K562 (cell line): Measurements from ENCODE around the gene GARRE1. TPM values are rescaled to one million over a fixed set of nuclear protein-coding genes. Genes with fewer than 3 reads are reported as not detected.

Experiments
- CBFB ChIP-seq: sonication (generic); formaldehyde crosslinking; IDR thresholded peaks from 2 replicates; pipeline ENCODE4 v1.4.0; 2020; ENCODE audit warnings: mild to moderate bottlenecking, missing genetic modification reagents
- FOSL1 ChIP-seq: fragments of 200-800 bp; sonication (Bioruptor generic); conservative IDR thresholded peaks from 2 replicates; pipeline ENCODE4 v1.6.1; 2016; ENCODE audit warnings: missing genetic modification characterization, missing compliant biosample characterization
- KDM4B ChIP-seq, 2 experiments: fragments of 450-650 bp in 1 of 2; sonication (generic) in 1 of 2; IDR thresholded peaks; 2 replicates each; pipeline ENCODE4 v1.6.1; 2016 to 2017; ENCODE audit warnings: borderline replicate concordance in 2 of 2, antibody characterized with exemption in 1 of 2, low read depth in 1 of 2, mild to moderate bottlenecking in 1 of 2
- L3MBTL2 ChIP-seq: fragments of 450-650 bp; IDR thresholded peaks from 2 replicates; pipeline ENCODE4 v1.6.1; 2016; ENCODE audit warnings: mild to moderate bottlenecking, moderate library complexity
- MTA3 ChIP-seq: fragments of 450-650 bp; formaldehyde crosslinking; IDR thresholded peaks from 2 replicates; pipeline ENCODE4 v1.6.1; 2017; ENCODE audit warnings: mild to moderate bottlenecking, borderline replicate concordance
- POLR2AphosphoS2 ChIP-seq: IDR thresholded peaks from 2 replicates; pipeline ENCODE4 v1.6.1; 2012; ENCODE audit warnings: low read length, improper control_type of control experiment
- RAD51 ChIP-seq: fragments of 450-650 bp; IDR thresholded peaks from 2 replicates; pipeline ENCODE4 v1.7.1; 2016; ENCODE audit warnings: low read depth, mild to moderate bottlenecking, borderline replicate concordance
- RBM17 ChIP-seq: fragments of 200-400 bp; formaldehyde crosslinking; IDR thresholded peaks from 2 replicates; pipeline ENCODE4 v1.6.1; 2017; ENCODE audit warnings: low read depth, mild to moderate bottlenecking, low read length, borderline replicate concordance
- RCOR1 ChIP-seq, 2 experiments: IDR thresholded peaks; 2 replicates each; pipeline ENCODE4 v1.6.1; 2012; ENCODE audit warnings: low read depth in 2 of 2, low read length in 2 of 2, borderline replicate concordance in 1 of 2, improper control_type of control experiment in 1 of 2
- SP1 ChIP-seq: sonication (generic); formaldehyde crosslinking; IDR thresholded peaks from 2 replicates; pipeline ENCODE4 v1.8.1; 2022; ENCODE audit warnings: mild to moderate bottlenecking, missing genetic modification reagents
- USF1 ChIP-seq: sonication (generic); formaldehyde crosslinking; IDR thresholded peaks from 2 replicates; pipeline ENCODE4 v1.9.0; 2022; ENCODE audit warnings: mild to moderate bottlenecking, missing genetic modification reagents
- polyA plus RNA-seq, 8 experiments: library from polyadenylated mRNA; depleted of rRNA in 4 of 8; stranded (reverse) in 5 of 8; unstranded in 3 of 8; fragments of >200 nt; fragmentation: Nextera tagmentation in 2 of 8; fragmentation: Illumina TruSeq in 1 of 8; extraction: Ambion mirVana in 2 of 8; extraction: Trizol in 1 of 8; gene quantifications; 2 replicates each; pipeline versions ENCODE4 v1.2.1 to v1.2.3, GENCODE V29; 2011 to 2014; ENCODE audit warnings: inconsistent platforms in 1 of 8, missing spikeins in 1 of 8
- total RNA-seq, 7 experiments: library from RNA; depleted of rRNA in 6 of 7; stranded (reverse); fragments of >200 nt in 6 of 7; fragmentation: Illumina TruSeq in 2 of 7; extraction: Trizol in 2 of 7; gene quantifications; 2 replicates each; pipeline versions ENCODE4 v1.2.1 to v1.2.3, GENCODE V29; 2011 to 2021; ENCODE audit warnings: low replicate concordance in 1 of 7
- TF ChIP-seq, protein P1 (sequence below): sonication (generic); formaldehyde crosslinking; IDR thresholded peaks from 2 replicates; pipeline ENCODE4 v1.8.1; 2023; ENCODE audit warnings: missing genetic modification reagents, mild to moderate bottlenecking, borderline replicate concordance
- TF ChIP-seq, protein P2 (sequence below): fragments of 450-650 bp; IDR thresholded peaks from 2 replicates; pipeline ENCODE4 v1.6.1; 2016; ENCODE audit warnings: low read depth, mild to moderate bottlenecking, moderate library complexity
- TF ChIP-seq, protein P3 (sequence below): fragments of 200-800 bp; sonication (Bioruptor generic); IDR thresholded peaks from 2 replicates; pipeline ENCODE4 v1.6.1; 2017; ENCODE audit warnings: missing genetic modification characterization, missing compliant biosample characterization
- TF ChIP-seq, protein P4 (sequence below): fragments of 450-650 bp; formaldehyde crosslinking; IDR thresholded peaks from 2 replicates; pipeline ENCODE4 v1.4.0; 2020; ENCODE audit warnings: mild to moderate bottlenecking
- TF ChIP-seq, protein P5 (sequence below): sonication (generic); formaldehyde crosslinking; IDR thresholded peaks from 2 replicates; pipeline ENCODE4 v1.8.1; 2023; ENCODE audit warnings: mild to moderate bottlenecking, missing genetic modification reagents, moderate library complexity

The GARRE1 gene
- total and polyA plus RNA-seq, 9 of the 15 experiments (the other 6 are each of a cell fraction or from before 2014, with no cell fraction given) = 1.6 to 12.8 (median 7.5) TPM

DNA sequence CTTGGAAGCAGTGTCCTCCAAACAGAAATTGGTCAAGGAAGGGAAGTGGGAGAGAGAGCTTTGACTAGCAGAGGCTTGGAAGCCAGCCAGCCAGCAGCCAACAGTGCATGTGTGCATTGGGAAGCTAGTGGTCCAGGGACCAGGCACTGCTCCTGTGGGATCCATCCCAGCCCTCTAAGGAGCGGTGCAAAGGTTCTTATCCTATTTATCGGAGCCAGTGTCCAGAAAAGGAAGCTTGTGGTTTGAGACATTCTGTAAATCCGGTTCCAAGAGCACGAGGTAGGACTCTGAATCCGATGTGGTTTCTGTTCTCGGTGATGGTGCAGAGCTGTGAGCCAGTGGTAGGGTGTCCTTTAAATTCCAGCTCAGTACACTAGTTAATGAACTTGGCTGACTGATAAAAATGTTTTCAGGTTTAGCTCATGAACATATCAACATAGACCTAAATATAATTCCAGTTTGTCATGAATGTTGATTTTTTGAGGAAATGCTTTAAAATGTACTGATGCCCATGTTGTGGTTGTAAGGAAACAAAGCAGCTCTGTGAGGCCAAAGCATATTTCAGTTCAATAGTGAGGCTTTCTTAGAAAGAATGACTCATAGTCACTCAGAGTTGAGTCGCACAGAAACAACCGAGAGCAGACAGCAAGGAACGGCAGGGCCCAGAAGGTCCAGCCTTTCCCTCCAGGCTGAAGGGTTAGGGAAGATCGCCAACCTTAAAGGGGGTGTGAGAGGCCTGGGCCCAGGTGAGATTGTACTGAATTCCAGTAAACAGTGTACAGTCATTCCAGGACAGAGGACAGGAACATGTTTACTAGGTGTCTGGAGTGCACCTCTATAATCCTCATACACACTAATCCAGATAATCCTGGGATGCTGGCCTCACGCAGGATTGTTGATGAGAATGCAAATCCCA, 21.5 kb upstream of the GARRE1 start (continued):
- TF ChIP-seq, protein P1, sequence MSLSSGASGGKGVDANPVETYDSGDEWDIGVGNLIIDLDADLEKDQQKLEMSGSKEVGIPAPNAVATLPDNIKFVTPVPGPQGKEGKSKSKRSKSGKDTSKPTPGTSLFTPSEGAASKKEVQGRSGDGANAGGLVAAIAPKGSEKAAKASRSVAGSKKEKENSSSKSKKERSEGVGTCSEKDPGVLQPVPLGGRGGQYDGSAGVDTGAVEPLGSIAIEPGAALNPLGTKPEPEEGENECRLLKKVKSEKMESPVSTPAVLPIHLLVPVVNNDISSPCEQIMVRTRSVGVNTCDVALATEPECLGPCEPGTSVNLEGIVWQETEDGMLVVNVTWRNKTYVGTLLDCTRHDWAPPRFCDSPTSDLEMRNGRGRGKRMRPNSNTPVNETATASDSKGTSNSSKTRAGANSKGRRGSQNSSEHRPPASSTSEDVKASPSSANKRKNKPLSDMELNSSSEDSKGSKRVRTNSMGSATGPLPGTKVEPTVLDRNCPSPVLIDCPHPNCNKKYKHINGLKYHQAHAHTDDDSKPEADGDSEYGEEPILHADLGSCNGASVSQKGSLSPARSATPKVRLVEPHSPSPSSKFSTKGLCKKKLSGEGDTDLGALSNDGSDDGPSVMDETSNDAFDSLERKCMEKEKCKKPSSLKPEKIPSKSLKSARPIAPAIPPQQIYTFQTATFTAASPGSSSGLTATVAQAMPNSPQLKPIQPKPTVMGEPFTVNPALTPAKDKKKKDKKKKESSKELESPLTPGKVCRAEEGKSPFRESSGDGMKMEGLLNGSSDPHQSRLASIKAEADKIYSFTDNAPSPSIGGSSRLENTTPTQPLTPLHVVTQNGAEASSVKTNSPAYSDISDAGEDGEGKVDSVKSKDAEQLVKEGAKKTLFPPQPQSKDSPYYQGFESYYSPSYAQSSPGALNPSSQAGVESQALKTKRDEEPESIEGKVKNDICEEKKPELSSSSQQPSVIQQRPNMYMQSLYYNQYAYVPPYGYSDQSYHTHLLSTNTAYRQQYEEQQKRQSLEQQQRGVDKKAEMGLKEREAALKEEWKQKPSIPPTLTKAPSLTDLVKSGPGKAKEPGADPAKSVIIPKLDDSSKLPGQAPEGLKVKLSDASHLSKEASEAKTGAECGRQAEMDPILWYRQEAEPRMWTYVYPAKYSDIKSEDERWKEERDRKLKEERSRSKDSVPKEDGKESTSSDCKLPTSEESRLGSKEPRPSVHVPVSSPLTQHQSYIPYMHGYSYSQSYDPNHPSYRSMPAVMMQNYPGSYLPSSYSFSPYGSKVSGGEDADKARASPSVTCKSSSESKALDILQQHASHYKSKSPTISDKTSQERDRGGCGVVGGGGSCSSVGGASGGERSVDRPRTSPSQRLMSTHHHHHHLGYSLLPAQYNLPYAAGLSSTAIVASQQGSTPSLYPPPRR (CRISPR knock-in tag) = no peak
- TF ChIP-seq L3MBTL2 = peak; percentile 68
- no peak for TF ChIP-seq KDM4B (IDR thresholded peaks at IDR 0.05; ENCODE audit: borderline replicate concordance in 2 of 2, low read depth in 1 of 2)
- TF ChIP-seq RAD51 = no peak
- TF ChIP-seq RBM17 = no peak
- no peak for TF ChIP-seq POLR2AphosphoS2
- TF ChIP-seq FOSL1 = peak; percentile 94
- TF ChIP-seq SP1 (CRISPR knock-in tag) = no peak
- TF ChIP-seq, protein P2, sequence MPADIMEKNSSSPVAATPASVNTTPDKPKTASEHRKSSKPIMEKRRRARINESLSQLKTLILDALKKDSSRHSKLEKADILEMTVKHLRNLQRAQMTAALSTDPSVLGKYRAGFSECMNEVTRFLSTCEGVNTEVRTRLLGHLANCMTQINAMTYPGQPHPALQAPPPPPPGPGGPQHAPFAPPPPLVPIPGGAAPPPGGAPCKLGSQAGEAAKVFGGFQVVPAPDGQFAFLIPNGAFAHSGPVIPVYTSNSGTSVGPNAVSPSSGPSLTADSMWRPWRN = no peak
- no peak for TF ChIP-seq CBFB
- TF ChIP-seq RCOR1 (IDR thresholded peaks at IDR 0.05; ENCODE audit: borderline replicate concordance in 1 of 2, low read depth in 2 of 2, low read length in 2 of 2) = no peak; a peak in 1 of 4 replicates
- 0 out of 2 replicates have a peak, but pooled peaks have one; percentile 24 for TF ChIP-seq MTA3
- no peak for TF ChIP-seq USF1
- TF ChIP-seq, protein P3, sequence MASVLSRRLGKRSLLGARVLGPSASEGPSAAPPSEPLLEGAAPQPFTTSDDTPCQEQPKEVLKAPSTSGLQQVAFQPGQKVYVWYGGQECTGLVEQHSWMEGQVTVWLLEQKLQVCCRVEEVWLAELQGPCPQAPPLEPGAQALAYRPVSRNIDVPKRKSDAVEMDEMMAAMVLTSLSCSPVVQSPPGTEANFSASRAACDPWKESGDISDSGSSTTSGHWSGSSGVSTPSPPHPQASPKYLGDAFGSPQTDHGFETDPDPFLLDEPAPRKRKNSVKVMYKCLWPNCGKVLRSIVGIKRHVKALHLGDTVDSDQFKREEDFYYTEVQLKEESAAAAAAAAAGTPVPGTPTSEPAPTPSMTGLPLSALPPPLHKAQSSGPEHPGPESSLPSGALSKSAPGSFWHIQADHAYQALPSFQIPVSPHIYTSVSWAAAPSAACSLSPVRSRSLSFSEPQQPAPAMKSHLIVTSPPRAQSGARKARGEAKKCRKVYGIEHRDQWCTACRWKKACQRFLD (CRISPR knock-in tag) = no peak
- TF ChIP-seq, protein P4, sequence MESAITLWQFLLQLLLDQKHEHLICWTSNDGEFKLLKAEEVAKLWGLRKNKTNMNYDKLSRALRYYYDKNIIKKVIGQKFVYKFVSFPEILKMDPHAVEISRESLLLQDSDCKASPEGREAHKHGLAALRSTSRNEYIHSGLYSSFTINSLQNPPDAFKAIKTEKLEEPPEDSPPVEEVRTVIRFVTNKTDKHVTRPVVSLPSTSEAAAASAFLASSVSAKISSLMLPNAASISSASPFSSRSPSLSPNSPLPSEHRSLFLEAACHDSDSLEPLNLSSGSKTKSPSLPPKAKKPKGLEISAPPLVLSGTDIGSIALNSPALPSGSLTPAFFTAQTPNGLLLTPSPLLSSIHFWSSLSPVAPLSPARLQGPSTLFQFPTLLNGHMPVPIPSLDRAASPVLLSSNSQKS (CRISPR knock-in tag) = no peak
- TF ChIP-seq, protein P5, sequence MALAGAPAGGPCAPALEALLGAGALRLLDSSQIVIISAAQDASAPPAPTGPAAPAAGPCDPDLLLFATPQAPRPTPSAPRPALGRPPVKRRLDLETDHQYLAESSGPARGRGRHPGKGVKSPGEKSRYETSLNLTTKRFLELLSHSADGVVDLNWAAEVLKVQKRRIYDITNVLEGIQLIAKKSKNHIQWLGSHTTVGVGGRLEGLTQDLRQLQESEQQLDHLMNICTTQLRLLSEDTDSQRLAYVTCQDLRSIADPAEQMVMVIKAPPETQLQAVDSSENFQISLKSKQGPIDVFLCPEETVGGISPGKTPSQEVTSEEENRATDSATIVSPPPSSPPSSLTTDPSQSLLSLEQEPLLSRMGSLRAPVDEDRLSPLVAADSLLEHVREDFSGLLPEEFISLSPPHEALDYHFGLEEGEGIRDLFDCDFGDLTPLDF = no peak
